GM06990 (cell line): Measurements from ENCODE around the gene BICC1.

Experiments used
- DNase-seq: peaks from one replicate; pipeline ENCODE4 v3.0.0-alpha.2; 2011; ENCODE audit not compliant: insufficient read length; ENCODE audit errors: extremely low read depth
- H3K27me3 ChIP-seq: replicated peaks from 2 replicates; pipeline ENCODE4 v1.6.0; 2011; ENCODE audit warnings: low read length; ENCODE audit not compliant: control insufficient read depth, insufficient read depth
- H3K36me3 ChIP-seq: 2 replicates; pipeline ENCODE4 v1.5.1; 2011; ENCODE audit warnings: low read length; ENCODE audit not compliant: control insufficient read depth, insufficient read depth
- H3K4me3 ChIP-seq: replicated peaks from 2 replicates; pipeline ENCODE4 v1.5.1; 2011; ENCODE audit warnings: low read depth, mild to moderate bottlenecking, control low read depth, low read length
- CTCF ChIP-seq: IDR thresholded peaks from 2 replicates; pipeline ENCODE4 v1.5.1; 2011; ENCODE audit warnings: low read length, control low read depth, mild to moderate bottlenecking, inconsistent platforms; ENCODE audit not compliant: insufficient read depth, poor library complexity, severe bottlenecking

The BICC1 gene

GRCh38 chr10:58791137-58791536, 278.5 kb downstream of the BICC1 start:
- TF ChIP-seq CTCF: no peak
- no peak for DNase-seq
- H3K36me3 ChIP-seq: no peaks in the 10 kb centered on the region

GRCh38 chr10:58795560-58795959, 282.9 kb downstream of the BICC1 start:
- Histone ChIP-seq H3K4me3 (no peak overlapping the region), H3K27me3 (no peaks in the 10 kb centered on the region), H3K36me3 (no peaks in the 10 kb centered on the region)
- no peak for DNase-seq
- no peak for TF ChIP-seq CTCF

More at GRCh38 chr10:58791137-58791536, 278.5 kb downstream of the BICC1 start:
- Histone ChIP-seq H3K4me3 (no peak overlapping the region), H3K27me3 (no peaks in the 10 kb centered on the region)

GRCh38 chr10:58796242-58796641, 283.6 kb downstream of the BICC1 start:
- no peak for TF ChIP-seq CTCF
- Histone ChIP-seq H3K27me3 (no peaks in the 10 kb centered on the region), H3K36me3 (no peaks in the 10 kb centered on the region), H3K4me3 (no peak overlapping the region)
- DNase-seq: no peak

- no peaks in the 10 kb centered on the region for H3K36me3 ChIP-seq
- H3K4me3 ChIP-seq: no peak overlapping the region
- no peak for TF ChIP-seq CTCF
Observed at GRCh38 chr10:58796824-58797223, 284.2 kb downstream of the BICC1 start.

GRCh38 chr10:58797356-58797755, 284.7 kb downstream of the BICC1 start:
- no peak overlapping the region for H3K4me3 ChIP-seq
- no peak for DNase-seq

More at GRCh38 chr10:58796824-58797223, 284.2 kb downstream of the BICC1 start:
- no peaks in the 10 kb centered on the region for H3K27me3 ChIP-seq
- DNase-seq: no peak

More at GRCh38 chr10:58797356-58797755, 284.7 kb downstream of the BICC1 start:
- no peaks in the 10 kb centered on the region for H3K36me3 ChIP-seq
- TF ChIP-seq CTCF: no peak
- no peaks in the 10 kb centered on the region for H3K27me3 ChIP-seq
